Medulla oblongata (tissue), 1 donor: ENCODE measurements around the gene MYO1F.
"Not testable (repeated sequence)": the region's sequence is repeated elsewhere in the genome, so short reads cannot be mapped to it uniquely, and the experiment has no call there.

Experiments used
- DNase-seq: peaks from one replicate; pipeline ENCODE4 v3.0.0-alpha.2; 2015; ENCODE audit errors: extremely low spot score

Gene MYO1F

GRCh38 chr19:8564866-8565265 lies 12.4 kb downstream of the MYO1F start:
- DNase-seq: not testable (repeated sequence)

GRCh38 chr19:8561075-8561764 lies 16.0 kb downstream of the MYO1F start:
- DNase-seq: no peak

GRCh38 chr19:8558325-8558724 lies 18.9 kb downstream of the MYO1F start:
- no peak for DNase-seq

- DNase-seq: no peak
Observed at GRCh38 chr19:8557642-8558238, 19.5 kb downstream of the MYO1F start.

GRCh38 chr19:8553729-8554128 lies 23.5 kb downstream of the MYO1F start:
- not testable (repeated sequence) for DNase-seq

- no peak for DNase-seq
Observed at GRCh38 chr19:8552810-8553209, 24.4 kb downstream of the MYO1F start.

GRCh38 chr19:8550070-8550469 lies 27.2 kb downstream of the MYO1F start:
- DNase-seq: no peak

- no peak for DNase-seq
Observed at GRCh38 chr19:8545743-8546142, 31.5 kb downstream of the MYO1F start.

GRCh38 chr19:8544168-8544567 lies 33.1 kb downstream of the MYO1F start:
- DNase-seq: no peak

- DNase-seq: no peak
Observed at GRCh38 chr19:8539621-8540149, 37.6 kb downstream of the MYO1F start.

- DNase-seq: no peak
Observed at GRCh38 chr19:8537099-8537498, 40.1 kb downstream of the MYO1F start.

GRCh38 chr19:8536282-8536681 lies 41.0 kb downstream of the MYO1F start:
- DNase-seq: no peak

GRCh38 chr19:8532225-8532624 lies 45.0 kb downstream of the MYO1F start:
- no peak for DNase-seq

- DNase-seq: no peak
Observed at GRCh38 chr19:8531470-8531869, 45.8 kb downstream of the MYO1F start.

GRCh38 chr19:8530061-8530679 lies 47.1 kb downstream of the MYO1F start:
- no peak for DNase-seq

- no peak for DNase-seq
Observed at GRCh38 chr19:8529369-8530006, 47.8 kb downstream of the MYO1F start.

- no peak for DNase-seq
Observed at GRCh38 chr19:8528500-8528899, 48.7 kb downstream of the MYO1F start.

GRCh38 chr19:8526345-8527091 lies 50.7 kb downstream of the MYO1F start:
- peak; percentile 89 for DNase-seq

GRCh38 chr19:8525401-8525684 lies 51.9 kb downstream of the MYO1F start:
- no peak for DNase-seq

GRCh38 chr19:8519388-8519787 lies 57.9 kb downstream of the MYO1F start:
- no peak for DNase-seq

- DNase-seq: no peak
Observed at GRCh38 chr19:8518536-8518935, 58.7 kb downstream of the MYO1F start.
